Occipital lobe (tissue), 2 donors: Measurements from ENCODE around the gene NUP210L. TPM values are rescaled to one million over a fixed set of nuclear protein-coding genes. Genes with fewer than 3 reads are reported as not detected.

Source experiments
- DNase-seq: peaks from one replicate; lab custom pipeline; 2025; lab: John Stamatoyannopoulos, UW
- total RNA-seq: library from RNA; depleted of rRNA; stranded (reverse); fragments of >200 nt; gene quantifications from one replicate; pipeline ENCODE4 v1.2.3, GENCODE V29; 2014

The NUP210L gene
- total RNA-seq = under 0.01 TPM

GRCh38 chr1:154154534-154155191 lies at the start of gene NUP210L:
Gene NUP210L (minus strand): TSS chr1:154155073.
- DNase-seq = no peak

GRCh38 chr1:154199563-154199879 lies 44.6 kb upstream of the NUP210L start:
- no peak for DNase-seq

GRCh38 chr1:154198756-154199562 lies 44.1 kb upstream of the NUP210L start:
- no peak for DNase-seq

GRCh38 chr1:154193821-154194220 lies 38.9 kb upstream of the NUP210L start:
- DNase-seq = no peak

GRCh38 chr1:154192476-154192875 lies 37.6 kb upstream of the NUP210L start:
- DNase-seq = no peak

- DNase-seq = no peak
Measured at GRCh38 chr1:154191990-154192461, 37.2 kb upstream of the NUP210L start, which contains the start of gene TPM3. Gene TPM3 (minus strand): TSS chr1:154192100. CDS start chr1:154192018, 82 bp downstream.

GRCh38 chr1:154190550-154190949 lies 35.7 kb upstream of the NUP210L start:
- no peak for DNase-seq

GRCh38 chr1:154186852-154187501 lies 32.1 kb upstream of the NUP210L start:
- DNase-seq = no peak

- DNase-seq = no peak
Measured at GRCh38 chr1:154186177-154186576, 31.3 kb upstream of the NUP210L start.

GRCh38 chr1:154183046-154183915 lies 28.4 kb upstream of the NUP210L start:
- DNase-seq = peak; percentile 95

GRCh38 chr1:154182344-154183045 lies 27.6 kb upstream of the NUP210L start:
- peak; percentile 31 for DNase-seq

GRCh38 chr1:154181944-154182343 lies 27.1 kb upstream of the NUP210L start:
- no peak for DNase-seq

GRCh38 chr1:154179946-154180687 lies 25.2 kb upstream of the NUP210L start:
- no peak for DNase-seq

- DNase-seq = no peak
Measured at GRCh38 chr1:154178911-154179811, 24.3 kb upstream of the NUP210L start.

- peak; percentile 10 for DNase-seq
Measured at GRCh38 chr1:154178013-154178412, 23.1 kb upstream of the NUP210L start.

GRCh38 chr1:154176337-154176736 lies 21.5 kb upstream of the NUP210L start:
- DNase-seq = no peak

- DNase-seq = no peak
Measured at GRCh38 chr1:154174654-154175053, 19.8 kb upstream of the NUP210L start.

- DNase-seq = no peak
Measured at GRCh38 chr1:154171880-154172279, 17.0 kb upstream of the NUP210L start.

- no peak for DNase-seq
Measured at GRCh38 chr1:154171223-154171583, 16.3 kb upstream of the NUP210L start.
